Neuronal stem cell (in vitro differentiated cells): Measurements from ENCODE around the gene CRLF2.
"Not testable (repeated sequence)": the region's sequence is repeated elsewhere in the genome, so short reads cannot be mapped to it uniquely, and the experiment has no call there.

Experiments
- DNase-seq: peaks from one replicate; pipeline ENCODE4 v3.0.0-alpha.2; 2013; ENCODE audit warnings: low spot score
- H2AFZ ChIP-seq: one replicate; pipeline ENCODE4 v1.6.1; 2013; ENCODE audit warnings: mild to moderate bottlenecking, low read length, inconsistent platforms
- H2AK5ac ChIP-seq: 2 replicates; pipeline ENCODE4 v1.6.1; 2013; ENCODE audit warnings: low read depth, mild to moderate bottlenecking, inconsistent platforms, low read length, moderate library complexity, mixed read lengths
- H2BK120ac ChIP-seq: 2 replicates; pipeline ENCODE4 v1.6.1; 2013; ENCODE audit warnings: low read depth, mild to moderate bottlenecking, inconsistent platforms, low read length, moderate library complexity, mixed read lengths
- H2BK12ac ChIP-seq: one replicate; pipeline ENCODE4 v1.6.1; 2013; ENCODE audit warnings: low read length, inconsistent platforms
- H2BK15ac ChIP-seq: 2 replicates; pipeline ENCODE4 v1.6.1; 2013; ENCODE audit warnings: mild to moderate bottlenecking, low read length, inconsistent platforms, mixed read lengths
- H2BK5ac ChIP-seq: one replicate; pipeline ENCODE4 v1.6.1; 2013; ENCODE audit warnings: inconsistent platforms, mild to moderate bottlenecking, low read length, moderate library complexity
- H3K14ac ChIP-seq: one replicate; pipeline ENCODE4 v1.6.1; 2013; ENCODE audit warnings: low read length, inconsistent platforms
- H3K18ac ChIP-seq: 2 replicates; pipeline ENCODE4 v1.6.1; 2013; ENCODE audit warnings: low read length, inconsistent platforms
- H3K23ac ChIP-seq: 2 replicates; pipeline ENCODE4 v1.6.1; 2013; ENCODE audit warnings: low read depth, mild to moderate bottlenecking, mixed read lengths, low read length, inconsistent platforms; ENCODE audit not compliant: poor library complexity
- H3K27ac ChIP-seq: replicated peaks from 3 replicates; pipeline ENCODE4 v1.5.1; 2013; ENCODE audit warnings: low read length, inconsistent platforms
- H3K27me3 ChIP-seq, 3 experiments: 2 replicates each; pipeline ENCODE4 v1.6.1; 2013; ENCODE audit warnings: low read length in 3 of 3, mild to moderate bottlenecking in 2 of 3, inconsistent platforms in 1 of 3, low read depth in 1 of 3, mixed read lengths in 1 of 3, moderate library complexity in 1 of 3; ENCODE audit not compliant: control insufficient read depth in 3 of 3, insufficient read depth in 3 of 3
- H3K36me3 ChIP-seq, 2 donors: replicated peaks in 1 of 2; 2 replicates each; pipeline ENCODE4 v1.6.1; 2013; ENCODE audit warnings: low read length in 2 of 2; ENCODE audit not compliant: control insufficient read depth in 2 of 2, insufficient read depth in 2 of 2
- H3K4ac ChIP-seq: 2 replicates; pipeline ENCODE4 v1.6.1; 2013; ENCODE audit warnings: inconsistent platforms, mild to moderate bottlenecking, low read length, moderate library complexity
- H3K4me1 ChIP-seq, 2 donors: 1 replicate in 1 of 2; 2 replicates in 1 of 2; pipeline ENCODE4 v1.6.1; 2013; ENCODE audit warnings: low read length in 2 of 2, low read depth in 1 of 2; ENCODE audit not compliant: control insufficient read depth in 2 of 2, insufficient read depth in 1 of 2
- H3K4me2 ChIP-seq: one replicate; pipeline ENCODE4 v1.6.1; 2013; ENCODE audit warnings: mild to moderate bottlenecking, low read length, inconsistent platforms; ENCODE audit not compliant: insufficient read depth, poor library complexity, severe bottlenecking
- H3K4me3 ChIP-seq, 2 donors: 2 replicates each; pipeline ENCODE4 v1.5.1; 2013; ENCODE audit warnings: low read length in 2 of 2, mild to moderate bottlenecking in 2 of 2, inconsistent platforms in 1 of 2, moderate library complexity in 1 of 2
- H3K79me1 ChIP-seq: one replicate; pipeline ENCODE4 v1.6.1; 2013; ENCODE audit warnings: low read depth, mild to moderate bottlenecking, inconsistent platforms, low read length, moderate library complexity
- H3K9ac ChIP-seq: one replicate; pipeline ENCODE4 v1.6.1; 2013; ENCODE audit warnings: mild to moderate bottlenecking, low read depth, low read length, inconsistent platforms; ENCODE audit not compliant: poor library complexity
- H3K9me3 ChIP-seq, 2 donors: replicated peaks in 1 of 2; 2 replicates each; pipeline versions ENCODE3 to v1.6.1; 2013; ENCODE audit warnings: low read length in 2 of 2, mild to moderate bottlenecking in 2 of 2, inconsistent platforms in 1 of 2, low read depth in 1 of 2, mixed read lengths in 1 of 2, moderate library complexity in 1 of 2; ENCODE audit not compliant: control insufficient read depth in 2 of 2, insufficient read depth in 1 of 2
- H4K8ac ChIP-seq: one replicate; pipeline ENCODE4 v1.6.1; 2013; ENCODE audit warnings: low read depth, mild to moderate bottlenecking, inconsistent platforms, low read length, moderate library complexity
- H4K91ac ChIP-seq: one replicate; pipeline ENCODE4 v1.6.1; 2013; ENCODE audit warnings: low read length, low read depth, mild to moderate bottlenecking, inconsistent platforms; ENCODE audit not compliant: poor library complexity
- WGBS, 2 donors: extraction: QIAGEN DNeasy Blood & Tissue Kit; methylation state at CpG; one replicate each; pipeline ENCODE4 v1.1.7; 2013; ENCODE audit warnings: missing lambda C conversion rate in 2 of 2, mixed read lengths in 1 of 2; ENCODE audit not compliant: insufficient read length in 2 of 2, insufficient replicate concordance in 1 of 2; ENCODE audit errors: extremely low coverage in 2 of 2; 5-methylcytosine and 5-hydroxymethylcytosine counted together

The CRLF2 gene

DNA sequence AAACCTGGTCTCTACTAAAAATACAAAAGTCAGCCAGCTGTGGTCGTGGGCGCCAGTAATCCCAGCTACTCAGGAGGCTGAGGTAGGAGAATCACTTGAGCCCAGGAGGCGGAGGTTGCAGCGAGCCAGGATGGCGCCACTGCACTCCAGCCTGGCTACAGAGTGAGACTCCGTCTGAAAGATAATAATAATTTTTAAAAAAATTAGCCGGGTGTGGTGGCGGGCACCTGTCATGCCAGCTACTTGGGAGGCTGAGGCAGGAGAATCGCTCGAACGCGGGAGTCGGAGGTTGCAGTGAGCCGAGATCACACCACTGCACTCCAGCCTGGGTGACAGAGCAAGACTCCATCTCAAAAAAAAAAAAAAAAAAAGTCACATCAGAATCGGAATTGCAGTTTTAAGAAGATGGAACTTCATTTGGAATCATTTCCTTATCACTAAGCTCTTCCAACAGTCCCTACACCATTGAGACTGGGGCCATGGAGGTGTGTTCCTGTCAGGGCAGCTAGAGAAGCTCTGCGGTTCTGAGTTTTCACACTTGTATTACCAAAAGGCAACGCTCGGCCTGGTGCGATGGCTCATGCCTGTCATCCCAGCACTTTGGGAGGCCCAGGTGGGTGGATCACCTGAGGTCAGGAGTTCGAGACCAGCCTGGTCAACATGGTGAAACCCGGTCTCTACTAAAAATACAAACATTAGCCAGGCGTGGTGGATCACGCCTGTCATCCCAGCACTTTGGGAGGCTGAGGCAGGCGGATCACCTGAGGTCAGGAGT lies 55.6 kb downstream of the CRLF2 start:
- not testable (repeated sequence) for H3K36me3 ChIP-seq, H2AFZ ChIP-seq
- no CpG with 5 or more reads among the region's 24 CpGs for WGBS, 2 donors

DNA sequence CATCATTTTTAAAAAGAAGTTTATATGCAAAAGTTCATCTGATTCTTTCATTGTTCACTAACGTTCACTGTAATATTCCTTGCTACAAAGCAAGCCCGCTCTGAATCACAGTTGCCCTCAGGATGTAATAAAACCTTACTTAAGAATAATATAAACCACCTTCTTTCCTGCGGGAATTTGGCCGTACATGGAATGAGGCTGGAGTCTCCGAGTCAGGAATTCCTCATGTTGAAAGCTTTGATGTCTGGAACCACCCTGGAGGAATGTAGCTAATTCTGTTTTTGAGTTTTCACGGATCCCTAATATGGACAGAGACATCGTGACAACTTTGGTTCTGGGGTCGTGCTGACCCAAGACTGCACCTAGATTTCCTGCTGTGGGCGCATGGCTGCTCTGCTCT lies 58.5 kb downstream of the CRLF2 start:
- no peak for DNase-seq
- no CpG with 5 or more reads among the region's 9 CpGs for WGBS, 2 donors
- no peak overlapping the region for H2BK12ac ChIP-seq

More for the DNA sequence above, 55.6 kb downstream of the CRLF2 start:
- not testable (repeated sequence) for H2AK5ac ChIP-seq, DNase-seq, H3K9me3 ChIP-seq, H3K18ac ChIP-seq, H3K27ac ChIP-seq, H3K4ac ChIP-seq, H3K4me3 ChIP-seq, H2BK120ac ChIP-seq, H3K79me1 ChIP-seq, H2BK5ac ChIP-seq, H2BK12ac ChIP-seq, H2BK15ac ChIP-seq, H3K9ac ChIP-seq, H3K14ac ChIP-seq, H3K23ac ChIP-seq, H4K8ac ChIP-seq, H3K27me3 ChIP-seq, H3K4me2 ChIP-seq, H4K91ac ChIP-seq, H3K4me1 ChIP-seq

DNA sequence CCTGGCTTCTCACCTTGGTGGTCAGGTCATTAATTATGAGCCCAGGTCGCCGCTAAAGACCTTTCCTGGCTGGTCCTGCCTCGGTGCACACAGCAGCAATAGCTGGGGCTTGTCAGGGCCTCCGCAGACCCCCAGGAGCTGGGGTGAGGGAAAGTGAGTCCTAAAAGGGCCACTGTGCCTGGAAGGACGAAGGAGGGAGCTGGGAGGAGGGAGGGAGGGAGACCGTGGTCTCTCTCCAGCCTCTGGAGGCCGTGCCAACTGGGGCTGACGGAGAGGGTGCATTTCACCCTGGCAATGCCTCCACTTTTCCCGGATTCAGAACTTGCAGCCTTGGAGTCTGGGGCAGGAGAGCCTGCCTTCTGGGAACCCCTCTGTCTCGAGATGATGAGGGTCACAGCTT lies 60.4 kb downstream of the CRLF2 start:
- no peak overlapping the region for H2AFZ ChIP-seq
- no peak overlapping the region for H4K8ac ChIP-seq
- H2BK15ac ChIP-seq: no peak overlapping the region
- H2BK120ac ChIP-seq: no peak overlapping the region
- H3K9me3 ChIP-seq: no peaks in the 10 kb centered on the region
- H3K23ac ChIP-seq: no peak overlapping the region
- H2BK5ac ChIP-seq: no peak overlapping the region
- no peak overlapping the region for H2BK12ac ChIP-seq
- H3K27ac ChIP-seq: no peak overlapping the region
- no peak for DNase-seq
- no peak overlapping the region for H4K91ac ChIP-seq
- no CpG with 5 or more reads among the region's 10 CpGs for WGBS, 2 donors
- no peak overlapping the region for H3K14ac ChIP-seq
- no peak overlapping the region for H2AK5ac ChIP-seq
- no peaks in the 10 kb centered on the region for H3K27me3 ChIP-seq
- no peak overlapping the region for H3K4ac ChIP-seq
- no peaks in the 10 kb centered on the region for H3K79me1 ChIP-seq
- no peak overlapping the region for H3K4me3 ChIP-seq
- peaks cover 1 to 2% of the 10 kb centered on the region in 2 donors for H3K4me1 ChIP-seq
- H3K9ac ChIP-seq: peak overlapping the region; percentile 30
- H3K36me3 ChIP-seq: no peaks in the 10 kb centered on the region
- H3K4me2 ChIP-seq: no peak overlapping the region
- H3K18ac ChIP-seq: peak overlapping the region; percentile 85

More for the DNA sequence above, 58.5 kb downstream of the CRLF2 start:
- H3K4me2 ChIP-seq: no peak overlapping the region
- no peak overlapping the region for H3K4ac ChIP-seq
- no peak overlapping the region for H3K27ac ChIP-seq
- no peaks in the 10 kb centered on the region for H3K4me1 ChIP-seq
- no peak overlapping the region for H3K9ac ChIP-seq
- H3K36me3 ChIP-seq: no peaks in the 10 kb centered on the region
- no peaks in the 10 kb centered on the region for H3K79me1 ChIP-seq
- no peak overlapping the region for H3K18ac ChIP-seq
- H4K91ac ChIP-seq: no peak overlapping the region
- no peak overlapping the region for H3K14ac ChIP-seq
- no peaks in the 10 kb centered on the region for H3K9me3 ChIP-seq
- H2BK15ac ChIP-seq: no peak overlapping the region
- no peak overlapping the region for H2AFZ ChIP-seq
- H3K4me3 ChIP-seq: no peak overlapping the region
- no peak overlapping the region for H2BK120ac ChIP-seq
- no peaks in the 10 kb centered on the region for H3K27me3 ChIP-seq
- no peak overlapping the region for H4K8ac ChIP-seq
- H2AK5ac ChIP-seq: no peak overlapping the region
- H3K23ac ChIP-seq: no peak overlapping the region
- H2BK5ac ChIP-seq: no peak overlapping the region

DNA sequence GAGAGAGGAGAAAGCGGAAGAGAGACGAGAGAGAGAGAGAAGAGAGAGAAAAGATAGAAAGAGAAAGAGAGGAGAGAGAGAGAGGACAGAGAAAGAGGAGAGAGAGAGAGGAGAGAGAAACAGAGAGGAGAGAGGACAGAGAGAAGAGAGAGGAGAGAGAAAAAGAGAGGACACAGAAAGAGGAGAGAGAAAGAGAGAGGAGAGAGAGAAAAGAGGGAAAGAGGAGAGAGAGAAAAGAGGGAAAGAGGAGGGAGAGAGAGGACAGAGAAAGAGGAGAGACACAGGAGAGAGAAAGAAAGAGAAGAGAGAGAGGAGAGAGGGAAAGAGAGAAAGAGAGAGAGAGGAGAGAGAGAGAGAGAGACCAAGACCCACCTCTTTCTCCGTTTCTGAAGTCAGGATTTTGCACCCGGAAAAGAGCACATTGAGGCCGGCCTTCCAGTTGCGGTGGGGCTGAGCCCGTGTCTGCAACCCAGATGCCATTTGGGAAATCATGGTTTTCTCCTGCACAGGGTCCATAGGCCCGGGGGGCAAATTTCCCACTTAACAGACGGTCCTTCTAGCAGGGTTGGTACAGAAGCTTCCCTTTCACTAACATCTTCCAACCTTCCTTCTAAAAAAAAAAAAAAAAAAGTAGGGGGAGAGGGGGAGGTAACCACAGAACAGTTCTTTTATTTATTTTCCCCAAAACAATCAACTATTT lies 60.9 kb downstream of the CRLF2 start:
- H3K4me1 ChIP-seq: peaks cover 1 to 2% of the 10 kb centered on the region in 2 donors
- no peak for DNase-seq
- H2BK15ac ChIP-seq: no peak overlapping the region
- H2BK120ac ChIP-seq: no peak overlapping the region
- H3K27me3 ChIP-seq: no peaks in the 10 kb centered on the region
- H3K9ac ChIP-seq: no peak overlapping the region
- H2BK12ac ChIP-seq: no peak overlapping the region
- H3K9me3 ChIP-seq: no peaks in the 10 kb centered on the region
- no peak overlapping the region for H4K91ac ChIP-seq
- no peak overlapping the region for H2AK5ac ChIP-seq
- H2AFZ ChIP-seq: no peak overlapping the region
- no peaks in the 10 kb centered on the region for H3K79me1 ChIP-seq
- no peak overlapping the region for H3K18ac ChIP-seq
- H3K4me2 ChIP-seq: no peak overlapping the region
- 100% methylated on average over 2 of the region's 9 CpGs; no CpG with 5 or more reads in 1 of the 2 donors for WGBS, 2 donors
- no peak overlapping the region for H3K4ac ChIP-seq
- no peaks in the 10 kb centered on the region for H3K36me3 ChIP-seq
- no peak overlapping the region for H3K23ac ChIP-seq
- H2BK5ac ChIP-seq: no peak overlapping the region
- H4K8ac ChIP-seq: no peak overlapping the region
- H3K14ac ChIP-seq: no peak overlapping the region
- H3K27ac ChIP-seq: no peak overlapping the region
- no peak overlapping the region for H3K4me3 ChIP-seq
